ENCODE measurements around the gene SH3BP4. TPM values are rescaled to one million over a fixed set of nuclear protein-coding genes. Genes with fewer than 3 reads are reported as not detected.

Gene SH3BP4
- total and polyA plus RNA-seq, 2 of the 13 experiments (the other 11 are each of a cell fraction or from before 2014, with no cell fraction given) = 34.6 to 99.1 TPM

- TF ChIP-seq CSRNP1 (CRISPR knock-in tag; IDR thresholded peaks at IDR 0.05) (no peak), SMAD3 (CRISPR knock-in tag; IDR thresholded peaks at IDR 0.05) (no peak), MNT (IDR thresholded peaks at IDR 0.05) (no peak), CHCHD3 (CRISPR knock-in tag; IDR thresholded peaks at IDR 0.05) (0 out of 2 replicates have a peak, but pooled peaks have one; percentile 74), KMT2A (CRISPR knock-in tag; IDR thresholded peaks at IDR 0.05) (peak; percentile 76; the same call in 1 of the 2 replicates), ZSCAN25 (CRISPR knock-in tag; IDR thresholded peaks at IDR 0.05) (no peak), RAD21 (CRISPR knock-in tag; IDR thresholded peaks at IDR 0.05) (peak; percentile 21), NFIB (CRISPR knock-in tag; IDR thresholded peaks at IDR 0.05; ENCODE audit: borderline replicate concordance) (no peak), ZNF33B (CRISPR knock-in tag; IDR thresholded peaks at IDR 0.05) (no peak), ZNF468 (CRISPR knock-in tag; IDR thresholded peaks at IDR 0.05) (no peak), ZNF607 (CRISPR knock-in tag; IDR thresholded peaks at IDR 0.05; ENCODE audit: borderline replicate concordance) (peak; percentile 59; the same call in 1 of the 2 replicates), ZSCAN9 (CRISPR knock-in tag; IDR thresholded peaks at IDR 0.05; ENCODE audit: borderline replicate concordance) (no peak), ELK4 (CRISPR knock-in tag; IDR thresholded peaks at IDR 0.05; ENCODE audit: borderline replicate concordance) (no peak), ZNF550 (CRISPR knock-in tag; IDR thresholded peaks at IDR 0.05; ENCODE audit: borderline replicate concordance) (no peak), ZNF720 (CRISPR knock-in tag; IDR thresholded peaks at IDR 0.05) (no peak), USF2 (IDR thresholded peaks at IDR 0.05; ENCODE audit: low read depth, low read length) (no peak), USF2 (CRISPR knock-in tag; IDR thresholded peaks at IDR 0.05; ENCODE audit: borderline replicate concordance) (no peak), EP300 (IDR thresholded peaks at IDR 0.05; ENCODE audit: low read depth in 2 of 2, low read length in 2 of 2) (no peak), EP300 (CRISPR knock-in tag; IDR thresholded peaks at IDR 0.05; ENCODE audit: borderline replicate concordance) (no peak), TOE1 (CRISPR knock-in tag; IDR thresholded peaks at IDR 0.05) (no peak), NFKB2 (CRISPR knock-in tag; IDR thresholded peaks at IDR 0.05; ENCODE audit: borderline replicate concordance) (0 out of 2 replicates have a peak, but pooled peaks have one; percentile 28), TRIM24 (CRISPR knock-in tag; IDR thresholded peaks at IDR 0.05) (no peak), ZFP36L1 (CRISPR knock-in tag; IDR thresholded peaks at IDR 0.05) (no peak), CENPT (CRISPR knock-in tag; IDR thresholded peaks at IDR 0.05; ENCODE audit: low read depth) (no peak)
These were observed 676 bp downstream of the SH3BP4 start (continued) for GRCh38 chr2:234952270-234953115.

Data from HepG2 (cell line).